T1000 (cell line): ENCODE measurements around the gene SBF2.

Experiments
- DNase-seq: peaks from one replicate; lab custom pipeline; 2025; ENCODE audit warnings: mixed read lengths; lab: John Stamatoyannopoulos, UW

The SBF2 gene

GRCh38 chr11:10301656-10302358 lies 7.8 kb upstream of the SBF2 start:
- no peak for DNase-seq

DNA sequence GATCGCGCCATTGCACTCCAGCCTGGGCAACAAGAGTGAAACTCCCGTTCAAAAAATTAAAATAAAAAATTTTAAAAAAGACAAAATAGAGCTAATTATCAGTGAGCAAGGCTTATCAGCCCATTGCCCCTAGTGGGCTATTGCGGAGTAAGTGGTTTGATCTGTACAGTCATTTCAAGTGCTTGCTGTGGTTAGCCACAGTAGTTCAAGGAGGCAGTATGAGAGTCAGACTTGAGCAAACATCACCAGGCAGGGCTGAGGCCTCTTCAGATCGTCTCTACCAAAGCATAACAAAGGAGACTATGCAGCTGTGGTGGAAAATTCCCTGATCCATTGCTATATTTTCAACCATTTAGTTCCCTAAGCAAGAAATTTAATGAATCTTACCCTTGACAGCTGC lies 4.3 kb upstream of the SBF2 start:
- DNase-seq: no peak

DNA sequence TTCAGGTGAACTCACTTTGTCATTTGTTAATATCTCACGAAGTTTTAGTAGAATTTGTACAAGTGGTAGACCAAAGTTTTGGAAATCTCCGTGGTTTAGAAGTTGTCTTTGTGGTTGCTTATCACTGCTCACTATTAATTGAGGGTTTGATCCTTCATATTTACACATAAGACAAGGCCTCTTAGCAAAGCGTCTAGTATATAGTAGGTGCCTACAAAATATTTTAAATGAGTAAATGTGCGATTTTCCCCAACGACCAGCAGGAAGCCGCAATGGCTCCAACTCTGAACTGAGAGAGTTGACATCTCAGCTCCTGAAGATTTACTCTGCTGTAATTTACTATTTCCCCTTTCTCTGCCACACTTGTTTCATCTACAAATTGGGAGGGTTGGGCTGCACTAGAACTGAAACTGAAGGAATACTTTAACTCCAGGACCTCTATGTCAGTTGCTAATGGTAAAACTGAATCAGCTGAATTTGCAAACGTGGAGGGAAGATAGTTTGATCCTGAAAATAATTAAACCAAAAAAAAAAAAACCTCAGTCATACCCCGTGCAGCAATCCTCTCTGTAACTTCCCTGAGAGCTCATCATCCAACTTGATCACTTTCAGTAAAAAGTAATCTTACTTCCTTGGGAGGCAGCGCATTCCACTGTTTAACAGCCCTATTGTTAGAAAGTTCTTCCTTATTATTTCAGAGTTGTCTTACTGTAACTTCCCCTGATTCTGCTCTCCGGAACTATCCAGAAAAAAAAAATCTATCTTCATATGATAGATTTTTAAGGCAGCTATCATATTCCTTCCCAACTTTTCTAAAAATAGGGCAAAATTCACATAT lies 1.3 kb upstream of the SBF2 start:
- no peak for DNase-seq

GRCh38 chr11:10294290-10294953 lies 403 bp upstream of the SBF2 start:
- peak; percentile 28 for DNase-seq

DNA sequence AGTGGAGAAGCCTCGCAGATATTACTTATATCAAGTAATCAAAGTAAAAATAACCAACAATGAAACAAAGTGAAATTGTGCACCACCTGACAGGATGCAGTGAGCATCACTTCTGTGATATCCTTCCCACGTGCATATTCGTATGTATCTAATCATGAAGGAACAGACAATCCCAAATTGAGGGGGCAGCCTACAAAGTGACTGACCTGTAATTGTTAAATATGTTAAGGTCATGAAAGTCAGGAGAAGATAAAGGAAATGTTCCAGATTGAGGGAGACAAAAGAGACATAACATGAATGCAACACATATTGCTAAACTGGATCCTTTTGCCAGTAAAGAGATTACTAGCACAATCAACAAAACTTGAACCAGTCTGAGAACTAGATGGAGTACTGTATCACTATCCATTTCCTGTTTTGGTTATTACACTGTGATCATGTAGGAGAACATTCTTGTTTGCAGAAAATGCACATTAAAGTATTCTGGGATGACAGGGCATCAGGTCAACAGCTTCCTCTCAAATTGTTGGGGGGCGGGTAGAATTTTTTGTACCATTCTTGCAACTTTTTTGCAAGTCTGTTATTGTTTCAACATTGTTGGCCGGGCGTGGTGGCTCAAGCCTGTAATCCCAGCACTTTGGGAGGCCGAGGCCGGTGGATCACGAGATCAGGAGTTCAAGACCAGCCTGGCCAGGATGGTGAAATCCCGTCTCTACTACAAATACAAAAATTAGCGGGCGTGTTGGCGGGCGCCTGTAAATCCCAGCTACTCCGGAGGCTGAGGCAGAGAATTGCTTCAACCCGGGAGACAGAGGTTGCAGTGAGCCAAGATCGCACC lies 2.0 kb downstream of the SBF2 start:
- DNase-seq: no peak

DNA sequence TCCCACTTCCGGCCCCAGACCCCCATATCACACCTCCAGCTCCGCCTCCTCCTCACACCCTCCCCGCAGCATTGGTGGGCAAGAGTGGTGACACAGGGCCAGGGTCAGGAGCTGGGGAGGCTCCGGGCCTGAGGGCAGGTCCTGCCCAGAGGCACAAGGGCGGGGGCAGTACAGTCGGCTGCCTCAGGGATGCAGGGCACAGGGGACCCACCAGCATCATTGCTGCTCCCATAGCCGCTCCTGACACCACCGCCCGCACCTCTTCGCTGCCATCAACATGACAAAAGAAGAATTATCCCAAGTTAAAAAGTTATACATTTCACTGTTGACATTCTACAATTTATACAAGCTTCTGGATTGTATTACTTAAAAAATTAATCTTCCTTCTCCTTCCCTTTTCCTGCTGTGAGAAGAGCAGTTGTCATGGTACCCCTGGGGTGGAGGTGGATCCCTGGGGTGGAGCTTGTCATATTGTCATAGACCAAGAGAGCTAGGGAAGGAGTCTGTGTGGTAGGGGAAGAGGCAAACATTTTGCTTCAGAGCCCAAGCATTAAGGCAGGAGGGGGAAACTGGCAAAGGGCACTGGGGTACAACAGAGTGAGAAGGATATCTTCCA lies 4.1 kb downstream of the SBF2 start:
- no peak for DNase-seq

GRCh38 chr11:10288881-10289764 lies 4.9 kb downstream of the SBF2 start:
- DNase-seq: no peak

- DNase-seq: no peak
Measured at GRCh38 chr11:10287766-10288715, 6.0 kb downstream of the SBF2 start.

- DNase-seq: no peak
Measured at GRCh38 chr11:10287140-10287539, 6.9 kb downstream of the SBF2 start.

GRCh38 chr11:10285148-10285802 lies 8.7 kb downstream of the SBF2 start:
- DNase-seq: no peak

- no peak for DNase-seq
Measured at GRCh38 chr11:10283991-10284390, 10.0 kb downstream of the SBF2 start.

GRCh38 chr11:10282117-10282516 lies 11.9 kb downstream of the SBF2 start:
- no peak for DNase-seq

DNA sequence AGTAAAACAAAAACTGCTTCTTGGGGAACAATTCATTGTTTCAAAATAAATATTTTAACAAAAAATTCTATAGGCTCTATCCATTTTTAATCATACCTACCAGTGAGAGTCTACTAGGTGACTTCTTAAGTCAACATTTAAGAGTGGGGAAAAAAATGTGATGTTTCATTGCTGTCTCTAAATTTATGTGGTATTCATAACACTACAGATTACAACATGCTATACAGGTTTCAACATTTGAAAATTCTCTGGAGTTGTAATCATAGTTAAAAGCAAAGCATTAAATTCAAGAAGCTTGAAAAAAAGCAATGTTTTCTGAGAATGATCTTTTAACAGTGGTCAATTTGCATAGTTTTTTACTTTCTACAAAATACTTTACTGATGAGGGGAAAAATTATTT lies 18.3 kb downstream of the SBF2 start:
- no peak for DNase-seq

- no peak for DNase-seq
Measured at GRCh38 chr11:10274726-10275125, 19.3 kb downstream of the SBF2 start.

DNA sequence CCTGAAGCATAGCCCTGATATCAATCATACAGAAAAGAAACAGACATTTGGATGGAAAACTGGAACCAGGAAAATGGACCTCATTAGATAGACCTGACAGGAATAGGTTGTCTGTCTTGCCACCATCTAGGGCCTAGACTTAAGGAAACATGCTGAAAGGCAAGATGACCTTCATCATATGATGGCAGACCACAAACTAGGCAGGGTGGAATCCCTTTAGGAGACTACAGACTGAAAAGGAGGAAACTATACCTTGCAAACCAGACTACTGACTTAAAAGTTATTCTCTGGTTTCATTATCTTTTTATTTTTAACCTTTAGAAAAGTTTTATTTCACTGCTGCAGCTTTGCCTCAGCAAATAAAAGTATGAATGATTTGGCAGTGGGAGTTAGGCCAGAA lies 20.3 kb downstream of the SBF2 start:
- DNase-seq: no peak

DNA sequence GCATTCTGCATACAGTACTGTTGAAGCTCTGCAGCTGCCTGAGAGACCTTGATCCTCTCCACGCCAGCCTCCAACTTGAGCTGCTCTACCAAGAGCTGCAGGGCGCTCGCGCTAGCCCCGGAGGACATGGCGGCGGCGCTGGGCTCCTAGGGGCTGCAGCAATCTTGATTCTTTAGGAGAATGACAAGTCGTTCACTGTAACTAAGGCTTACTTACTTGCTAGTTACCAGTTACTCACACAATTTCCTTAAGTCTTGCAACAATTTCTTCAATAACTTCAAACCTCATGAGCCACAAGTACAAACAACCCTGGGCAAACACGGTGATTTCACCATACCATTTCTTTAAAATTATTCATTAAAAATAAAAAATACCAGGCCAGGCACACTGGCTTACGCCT lies 21.9 kb downstream of the SBF2 start:
- DNase-seq: no peak

GRCh38 chr11:10268746-10269488 lies 25.1 kb downstream of the SBF2 start:
- no peak for DNase-seq

DNA sequence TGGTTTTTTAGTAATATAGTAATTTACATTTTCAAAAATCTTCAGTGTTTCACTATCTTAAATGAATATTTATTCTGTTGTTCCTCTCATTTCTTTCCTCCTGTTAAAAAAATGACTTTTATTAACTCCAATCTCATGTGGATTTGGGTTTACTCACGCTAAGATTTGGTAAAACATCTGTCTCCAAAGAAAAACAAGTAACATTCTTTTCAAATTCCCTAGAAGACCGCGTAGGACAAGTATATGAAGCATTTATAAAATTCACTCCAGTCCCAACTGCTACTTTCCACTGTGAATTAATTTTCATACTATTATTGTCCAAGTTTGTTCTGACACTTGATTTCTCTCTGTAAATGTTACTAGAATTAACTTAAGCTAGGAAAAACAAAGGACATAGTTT lies 26.2 kb downstream of the SBF2 start:
- DNase-seq: no peak
